ENCODE measurements around the gene KLK8.

DNA sequence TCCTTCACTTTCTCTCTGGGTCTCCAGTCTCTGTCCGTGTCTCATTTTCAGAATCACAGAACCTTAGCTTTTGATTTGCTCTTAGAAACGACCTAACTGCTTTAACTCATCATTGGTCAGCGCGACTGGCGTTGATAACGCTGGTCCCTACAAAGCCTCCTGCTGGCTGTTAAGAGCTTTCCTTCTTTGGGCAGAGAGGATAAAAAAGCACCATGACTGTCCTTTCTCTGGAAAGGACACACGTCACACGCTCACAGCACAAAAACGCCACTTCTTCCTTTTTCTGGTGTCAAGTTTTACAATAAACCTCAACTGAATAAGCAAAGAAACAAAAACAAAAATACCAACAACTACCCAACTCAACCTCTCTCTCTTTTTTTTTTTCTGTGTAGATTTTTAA lies 35.1 kb upstream of the KLK8 start:
- no peak for TF ChIP-seq ZNF488 (tag by site-specific recombination; IDR thresholded peaks at IDR 0.05)
- TF ChIP-seq ZNF792 (tag by site-specific recombination; IDR thresholded peaks at IDR 0.05), result no peak
- no peak for TF ChIP-seq ZNF221 (tag by site-specific recombination; IDR thresholded peaks at IDR 0.05; ENCODE audit: borderline replicate concordance)
- TF ChIP-seq SETDB1 (IDR thresholded peaks at IDR 0.05; ENCODE audit: insufficient read length, low read length), result no peak
- TF ChIP-seq, protein P1, sequence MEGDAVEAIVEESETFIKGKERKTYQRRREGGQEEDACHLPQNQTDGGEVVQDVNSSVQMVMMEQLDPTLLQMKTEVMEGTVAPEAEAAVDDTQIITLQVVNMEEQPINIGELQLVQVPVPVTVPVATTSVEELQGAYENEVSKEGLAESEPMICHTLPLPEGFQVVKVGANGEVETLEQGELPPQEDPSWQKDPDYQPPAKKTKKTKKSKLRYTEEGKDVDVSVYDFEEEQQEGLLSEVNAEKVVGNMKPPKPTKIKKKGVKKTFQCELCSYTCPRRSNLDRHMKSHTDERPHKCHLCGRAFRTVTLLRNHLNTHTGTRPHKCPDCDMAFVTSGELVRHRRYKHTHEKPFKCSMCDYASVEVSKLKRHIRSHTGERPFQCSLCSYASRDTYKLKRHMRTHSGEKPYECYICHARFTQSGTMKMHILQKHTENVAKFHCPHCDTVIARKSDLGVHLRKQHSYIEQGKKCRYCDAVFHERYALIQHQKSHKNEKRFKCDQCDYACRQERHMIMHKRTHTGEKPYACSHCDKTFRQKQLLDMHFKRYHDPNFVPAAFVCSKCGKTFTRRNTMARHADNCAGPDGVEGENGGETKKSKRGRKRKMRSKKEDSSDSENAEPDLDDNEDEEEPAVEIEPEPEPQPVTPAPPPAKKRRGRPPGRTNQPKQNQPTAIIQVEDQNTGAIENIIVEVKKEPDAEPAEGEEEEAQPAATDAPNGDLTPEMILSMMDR (tag by site-specific recombination; IDR thresholded peaks at IDR 0.05), result no peak
- no peak for TF ChIP-seq ZNF169 (tag by site-specific recombination; IDR thresholded peaks at IDR 0.05)
- TF ChIP-seq ZNF777 (tag by site-specific recombination; IDR thresholded peaks at IDR 0.05; ENCODE audit: borderline replicate concordance), result no peak
- TF ChIP-seq ZNF350 (tag by site-specific recombination; IDR thresholded peaks at IDR 0.05), result no peak
- TF ChIP-seq ZBTB17 (tag by site-specific recombination; IDR thresholded peaks at IDR 0.05), result no peak
- no peak for TF ChIP-seq ZNF23 (tag by site-specific recombination; IDR thresholded peaks at IDR 0.05; ENCODE audit: borderline replicate concordance)
- no peak for TF ChIP-seq ZNF555 (tag by site-specific recombination; conservative IDR thresholded peaks at IDR 0.05)
- no peak for TF ChIP-seq KLF16 (tag by site-specific recombination; IDR thresholded peaks at IDR 0.05)
- TF ChIP-seq ZNF76 (tag by site-specific recombination; IDR thresholded peaks at IDR 0.05; ENCODE audit: borderline replicate concordance, low read depth), result no peak

All from HEK293 (cell line).